Panc1 (cell line): Measurements from ENCODE around the gene NUFIP1. TPM values are rescaled to one million over a fixed set of nuclear protein-coding genes. Genes with fewer than 3 reads are reported as not detected.

ENCODE experiments used
- ATAC-seq: fragments of 200-7000 bp; cut with Tn5 transposase; 2 replicates; pipeline ENCODE4 v1.9.1; 2020; ENCODE audit warnings: mild to moderate bottlenecking, moderate library complexity
- BruUV-seq: library from RNA; stranded (reverse); fragments of 400-500 nt; replicated peaks from 2 replicates; lab custom pipeline; 2021; lab: Mats Ljungman, UMichigan
- CTCF ChIA-PET: fragments of 300-600 bp; sonication (Branson Sonifier 250); formaldehyde crosslinking; loops from one replicate; lab custom pipeline; 2022; ENCODE audit warnings: antibody characterized with exemption; lab: Charles Lee
- POLR2A ChIA-PET: fragments of 300-600 bp; sonication (Branson Sonifier 250); formaldehyde crosslinking; loops from one replicate; lab custom pipeline; 2022; ENCODE audit warnings: antibody characterized with exemption; lab: Charles Lee
- DNase-seq: peaks from one replicate; pipeline ENCODE4 v3.0.0-alpha.2; 2010; ENCODE audit warnings: low read depth, low spot score
- H3K27ac ChIP-seq: 2 replicates; pipeline ENCODE4 v1.5.1; 2011; ENCODE audit warnings: mild to moderate bottlenecking, low read length, inconsistent platforms
- H3K27me3 ChIP-seq: fragments of 200-500 bp; sonication (Bioruptor generic); 2 replicates; pipeline ENCODE4 v1.6.0; 2014; ENCODE audit warnings: low read length, inconsistent platforms; ENCODE audit not compliant: control insufficient read depth, insufficient read depth
- H3K36me3 ChIP-seq: fragments of 200-500 bp; sonication (Bioruptor generic); 2 replicates; pipeline ENCODE4 v1.5.1; 2014; ENCODE audit warnings: inconsistent platforms, mild to moderate bottlenecking, low read length, moderate library complexity; ENCODE audit not compliant: control insufficient read depth, insufficient read depth
- H3K4me1 ChIP-seq: 2 replicates; pipeline ENCODE4 v1.5.1; 2011; ENCODE audit warnings: inconsistent platforms, mild to moderate bottlenecking, low read length, moderate library complexity; ENCODE audit not compliant: control insufficient read depth, insufficient read depth
- H3K4me3 ChIP-seq, 2 experiments: 2 replicates each; pipeline ENCODE4 v1.5.1; 2011 to 2012; ENCODE audit warnings: low read depth in 2 of 2, low read length in 2 of 2, mild to moderate bottlenecking in 2 of 2, inconsistent platforms in 1 of 2, moderate library complexity in 1 of 2
- H3K9me3 ChIP-seq: fragments of 200-500 bp; sonication (Bioruptor generic); 2 replicates; pipeline ENCODE4 v1.5.1; 2014; ENCODE audit warnings: low read depth, mild to moderate bottlenecking, inconsistent platforms, low read length, moderate library complexity; ENCODE audit not compliant: control insufficient read depth, insufficient read depth
- SIN3A ChIP-seq: IDR thresholded peaks from 2 replicates; pipeline ENCODE4 v1.6.1; 2012; ENCODE audit warnings: low read depth, mild to moderate bottlenecking, low read length, moderate library complexity, borderline replicate concordance; ENCODE audit not compliant: insufficient read depth
- TCF7L2 ChIP-seq: IDR thresholded peaks from 2 replicates; pipeline ENCODE4 v1.6.1; 2011; ENCODE audit warnings: mild to moderate bottlenecking, low read depth, low read length, inconsistent platforms
- in situ Hi-C: cut with HindIII; loops from 2 replicates; pipeline ENCODE4 v1.10.0; 2016; ENCODE audit warnings: low sequenced_read_pairs, low pct_unique_long_range_greater_than_20kb
- intact Hi-C: fragments of 100-400 bp; cut with micrococcal nuclease; formaldehyde crosslinking; loops from one replicate; pipeline ENCODE4 v1.10.0; 2022; ENCODE audit not compliant: unreplicated experiment
- total RNA-seq: library from RNA; stranded (reverse); gene quantifications from one replicate; pipeline ENCODE4 v1.2.1, GENCODE V29; 2021; ENCODE audit not compliant: unreplicated experiment
- TF ChIP-seq, protein P1 (sequence below): fragments of 450-650 bp; IDR thresholded peaks from 2 replicates; pipeline ENCODE4 v1.5.1; 2017; ENCODE audit warnings: mild to moderate bottlenecking
- TF ChIP-seq, protein P2 (sequence below), 2 experiments: IDR thresholded peaks; 2 replicates each; pipeline ENCODE4 v1.6.1; 2011 to 2012; ENCODE audit warnings: low read depth in 2 of 2, control low read depth in 1 of 2, low read length in 1 of 2, mild to moderate bottlenecking in 1 of 2, moderate library complexity in 1 of 2; ENCODE audit not compliant: insufficient read depth in 1 of 2

Gene NUFIP1
- total RNA-seq, 1 experiment from 2014 or later = 6.6 TPM

DNA sequence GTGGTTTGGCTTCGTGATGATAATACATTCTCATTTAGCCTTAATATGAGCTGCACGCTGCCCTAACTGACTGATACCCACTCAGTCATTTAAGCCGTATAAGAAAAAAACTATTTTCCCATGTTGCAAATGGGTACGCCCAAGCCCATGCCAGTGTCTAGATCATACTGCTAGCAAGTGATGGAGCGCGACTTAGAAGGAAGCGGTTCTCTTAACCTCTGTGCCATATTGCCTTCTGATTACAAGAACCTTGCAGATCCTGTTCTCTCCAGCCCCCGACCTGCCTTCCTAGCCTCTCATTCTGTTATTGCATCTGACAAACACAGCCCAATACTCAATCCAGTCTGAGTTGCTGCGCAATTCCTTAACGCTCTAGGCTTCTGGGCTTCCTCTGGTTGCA, 670 bp upstream of the NUFIP1 start:
- Histone ChIP-seq H3K4me1 (peaks cover 5% of the 10 kb centered on the region), H3K9me3 (no peaks in the 10 kb centered on the region), H3K4me3 (peak overlapping the region; percentile 94 to 96), H3K27me3 (no peaks in the 10 kb centered on the region), H3K27ac (peak overlapping the region; percentile 74), H3K36me3 (peaks cover 5% of the 10 kb centered on the region; the same call in 1 of the 2 replicates)
- POLR2A ChIA-PET = no interaction called here
- CTCF ChIA-PET = no interaction called here
- intact Hi-C loops (no loop called here), in situ Hi-C loops (no loop called here)
- DNase-seq = no peak
- no TSS peak for BruUV-seq
- ATAC-seq = peak; percentile 15; the same call in 1 of the 2 replicates
- no peak for TF ChIP-seq SIN3A
- TF ChIP-seq, protein P1, sequence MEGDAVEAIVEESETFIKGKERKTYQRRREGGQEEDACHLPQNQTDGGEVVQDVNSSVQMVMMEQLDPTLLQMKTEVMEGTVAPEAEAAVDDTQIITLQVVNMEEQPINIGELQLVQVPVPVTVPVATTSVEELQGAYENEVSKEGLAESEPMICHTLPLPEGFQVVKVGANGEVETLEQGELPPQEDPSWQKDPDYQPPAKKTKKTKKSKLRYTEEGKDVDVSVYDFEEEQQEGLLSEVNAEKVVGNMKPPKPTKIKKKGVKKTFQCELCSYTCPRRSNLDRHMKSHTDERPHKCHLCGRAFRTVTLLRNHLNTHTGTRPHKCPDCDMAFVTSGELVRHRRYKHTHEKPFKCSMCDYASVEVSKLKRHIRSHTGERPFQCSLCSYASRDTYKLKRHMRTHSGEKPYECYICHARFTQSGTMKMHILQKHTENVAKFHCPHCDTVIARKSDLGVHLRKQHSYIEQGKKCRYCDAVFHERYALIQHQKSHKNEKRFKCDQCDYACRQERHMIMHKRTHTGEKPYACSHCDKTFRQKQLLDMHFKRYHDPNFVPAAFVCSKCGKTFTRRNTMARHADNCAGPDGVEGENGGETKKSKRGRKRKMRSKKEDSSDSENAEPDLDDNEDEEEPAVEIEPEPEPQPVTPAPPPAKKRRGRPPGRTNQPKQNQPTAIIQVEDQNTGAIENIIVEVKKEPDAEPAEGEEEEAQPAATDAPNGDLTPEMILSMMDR = no peak
- TF ChIP-seq TCF7L2 = no peak

DNA sequence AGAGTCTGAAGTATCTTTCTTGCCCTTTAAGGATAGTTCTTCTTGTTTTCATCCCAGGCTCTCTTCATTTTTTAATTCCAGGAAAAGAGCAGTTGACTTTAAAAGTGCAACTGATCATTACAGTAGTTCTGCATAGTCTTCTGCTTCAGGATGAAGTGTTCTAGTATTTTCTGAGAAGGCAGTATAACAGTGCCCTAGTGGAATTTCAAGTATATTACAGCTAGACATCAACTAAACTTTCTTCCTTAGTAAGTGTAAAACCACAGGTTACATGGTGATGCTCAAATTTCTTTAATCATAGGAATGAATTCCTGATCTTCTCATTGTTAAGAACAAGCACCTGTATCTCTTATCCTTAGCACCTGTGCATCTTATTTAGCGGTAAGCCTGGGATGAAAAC, 10.9 kb downstream of the NUFIP1 start:
- no peaks in the 10 kb centered on the region for H3K27me3 ChIP-seq
- ATAC-seq = no peak
- DNase-seq = no peak
- TF ChIP-seq, protein P1 = no peak
- TF ChIP-seq, protein P2, sequence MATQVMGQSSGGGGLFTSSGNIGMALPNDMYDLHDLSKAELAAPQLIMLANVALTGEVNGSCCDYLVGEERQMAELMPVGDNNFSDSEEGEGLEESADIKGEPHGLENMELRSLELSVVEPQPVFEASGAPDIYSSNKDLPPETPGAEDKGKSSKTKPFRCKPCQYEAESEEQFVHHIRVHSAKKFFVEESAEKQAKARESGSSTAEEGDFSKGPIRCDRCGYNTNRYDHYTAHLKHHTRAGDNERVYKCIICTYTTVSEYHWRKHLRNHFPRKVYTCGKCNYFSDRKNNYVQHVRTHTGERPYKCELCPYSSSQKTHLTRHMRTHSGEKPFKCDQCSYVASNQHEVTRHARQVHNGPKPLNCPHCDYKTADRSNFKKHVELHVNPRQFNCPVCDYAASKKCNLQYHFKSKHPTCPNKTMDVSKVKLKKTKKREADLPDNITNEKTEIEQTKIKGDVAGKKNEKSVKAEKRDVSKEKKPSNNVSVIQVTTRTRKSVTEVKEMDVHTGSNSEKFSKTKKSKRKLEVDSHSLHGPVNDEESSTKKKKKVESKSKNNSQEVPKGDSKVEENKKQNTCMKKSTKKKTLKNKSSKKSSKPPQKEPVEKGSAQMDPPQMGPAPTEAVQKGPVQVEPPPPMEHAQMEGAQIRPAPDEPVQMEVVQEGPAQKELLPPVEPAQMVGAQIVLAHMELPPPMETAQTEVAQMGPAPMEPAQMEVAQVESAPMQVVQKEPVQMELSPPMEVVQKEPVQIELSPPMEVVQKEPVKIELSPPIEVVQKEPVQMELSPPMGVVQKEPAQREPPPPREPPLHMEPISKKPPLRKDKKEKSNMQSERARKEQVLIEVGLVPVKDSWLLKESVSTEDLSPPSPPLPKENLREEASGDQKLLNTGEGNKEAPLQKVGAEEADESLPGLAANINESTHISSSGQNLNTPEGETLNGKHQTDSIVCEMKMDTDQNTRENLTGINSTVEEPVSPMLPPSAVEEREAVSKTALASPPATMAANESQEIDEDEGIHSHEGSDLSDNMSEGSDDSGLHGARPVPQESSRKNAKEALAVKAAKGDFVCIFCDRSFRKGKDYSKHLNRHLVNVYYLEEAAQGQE (IDR thresholded peaks at IDR 0.05; ENCODE audit: insufficient read depth in 1 of 2, low read depth in 2 of 2, low read length in 1 of 2) = no peak
- no peak for TF ChIP-seq SIN3A
- intact Hi-C loops (no loop called here), in situ Hi-C loops (no loop called here)
- H3K27ac ChIP-seq = no peak overlapping the region
- H3K9me3 ChIP-seq = no peaks in the 10 kb centered on the region
- H3K36me3 ChIP-seq = peaks cover 12% of the 10 kb centered on the region
- no peak overlapping the region for H3K4me3 ChIP-seq
- POLR2A ChIA-PET = no interaction called here
- no TSS peak for BruUV-seq
- CTCF ChIA-PET = no interaction called here
- H3K4me1 ChIP-seq = no peaks in the 10 kb centered on the region
